Mucosa of descending colon (tissue), 3 donors: ENCODE results near the gene TPT1. TPM values are rescaled to one million over a fixed set of nuclear protein-coding genes. Genes with fewer than 3 reads are reported as not detected.
A peak's percentile ranks its signal among the peaks of the same experiment; 100 is the strongest.

Source experiments
- ATAC-seq: fragments of 200-7000 bp; cut with Tn5 transposase; one replicate; pipeline ENCODE4 v1.9.1; 2020; ENCODE audit warnings: mild to moderate bottlenecking, moderate library complexity
- DNase-seq, 3 donors: peaks; one replicate each; pipeline ENCODE4 v3.0.0-alpha.2; 2020
- H3K36me3 ChIP-seq: fragments of 200-600 bp; one replicate; pipeline ENCODE4 v1.8.0; 2021; ENCODE audit warnings: low read depth, mild to moderate bottlenecking
- H3K4me1 ChIP-seq: fragments of 200-600 bp; one replicate; pipeline ENCODE4 v1.8.0; 2021; ENCODE audit warnings: low read depth, mild to moderate bottlenecking
- H3K4me3 ChIP-seq: fragments of 200-600 bp; one replicate; pipeline ENCODE4 v1.8.0; 2021; ENCODE audit warnings: mild to moderate bottlenecking
- H3K9me3 ChIP-seq: fragments of 200-600 bp; one replicate; pipeline ENCODE4 v1.8.0; 2021; ENCODE audit warnings: mild to moderate bottlenecking
- intact Hi-C, 2 donors: fragments of 100-400 bp; cut with DNase I in 1 of 2; cut with micrococcal nuclease in 1 of 2; formaldehyde crosslinking; loops; one replicate each; pipeline versions ENCODE4 v1.11.0 to v1.11.1; 2022; cut with DNase I, micrococcal nuclease
- total RNA-seq, 3 donors: library from RNA; stranded (reverse); fragmentation: NEBNext Ultra II Directional in 2 of 3; extraction: Animal tissue kit (Norgen Biotek cat#: 25700) in 2 of 3; gene quantifications; one replicate each; pipeline versions ENCODE4 v1.2.1 to v1.2.4, GENCODE V29; 2021 to 2023
- TF ChIP-seq, protein P1 (sequence below): fragments of 200-600 bp; IDR thresholded peaks from one replicate; pipeline ENCODE4 v1.8.0; 2022; ENCODE audit warnings: antibody characterized with exemption, mild to moderate bottlenecking
- donor health status: DM: no; HTN: no; CAD: no; lungs with moderate emphysema.
- donor health status: DM: no; HTN: no; CAD: no.
- donor health status: DM: no; HTN: yes; CAD: no.

The TPT1 gene
- total RNA-seq, 3 donors from 2014 or later = 3,253 to 4,069 (median 3,560) TPM

DNA sequence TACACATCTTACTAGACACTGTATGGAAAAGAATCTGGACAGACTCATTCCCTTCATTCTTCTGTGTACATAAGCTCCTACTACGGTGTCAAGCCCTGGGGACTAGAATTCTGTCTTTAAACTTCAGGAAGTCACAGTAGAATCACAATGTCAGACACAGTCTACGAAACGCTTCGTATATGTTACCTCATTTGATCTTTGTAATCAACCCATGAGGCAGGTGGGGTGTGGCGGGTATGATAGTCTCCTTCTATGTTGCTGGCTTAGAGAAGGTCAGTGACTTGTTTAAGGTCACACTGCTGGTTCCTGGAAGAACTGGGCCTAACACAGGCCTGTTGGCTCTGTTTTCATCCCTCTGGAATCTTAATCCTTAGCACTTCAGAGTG is 32.2 kb upstream of the TPT1 start:
- Histone ChIP-seq H3K4me3 (no peak overlapping the region), H3K4me1 (peaks cover 14% of the 10 kb centered on the region), H3K9me3 (no peaks in the 10 kb centered on the region), H3K36me3 (no peaks in the 10 kb centered on the region)
- intact Hi-C loops = no loop called here
- ATAC-seq = peak; percentile 87
- DNase-seq = peak in 1 of 3 donors; percentile 73
- TF ChIP-seq, protein P1, sequence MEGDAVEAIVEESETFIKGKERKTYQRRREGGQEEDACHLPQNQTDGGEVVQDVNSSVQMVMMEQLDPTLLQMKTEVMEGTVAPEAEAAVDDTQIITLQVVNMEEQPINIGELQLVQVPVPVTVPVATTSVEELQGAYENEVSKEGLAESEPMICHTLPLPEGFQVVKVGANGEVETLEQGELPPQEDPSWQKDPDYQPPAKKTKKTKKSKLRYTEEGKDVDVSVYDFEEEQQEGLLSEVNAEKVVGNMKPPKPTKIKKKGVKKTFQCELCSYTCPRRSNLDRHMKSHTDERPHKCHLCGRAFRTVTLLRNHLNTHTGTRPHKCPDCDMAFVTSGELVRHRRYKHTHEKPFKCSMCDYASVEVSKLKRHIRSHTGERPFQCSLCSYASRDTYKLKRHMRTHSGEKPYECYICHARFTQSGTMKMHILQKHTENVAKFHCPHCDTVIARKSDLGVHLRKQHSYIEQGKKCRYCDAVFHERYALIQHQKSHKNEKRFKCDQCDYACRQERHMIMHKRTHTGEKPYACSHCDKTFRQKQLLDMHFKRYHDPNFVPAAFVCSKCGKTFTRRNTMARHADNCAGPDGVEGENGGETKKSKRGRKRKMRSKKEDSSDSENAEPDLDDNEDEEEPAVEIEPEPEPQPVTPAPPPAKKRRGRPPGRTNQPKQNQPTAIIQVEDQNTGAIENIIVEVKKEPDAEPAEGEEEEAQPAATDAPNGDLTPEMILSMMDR = no peak

DNA sequence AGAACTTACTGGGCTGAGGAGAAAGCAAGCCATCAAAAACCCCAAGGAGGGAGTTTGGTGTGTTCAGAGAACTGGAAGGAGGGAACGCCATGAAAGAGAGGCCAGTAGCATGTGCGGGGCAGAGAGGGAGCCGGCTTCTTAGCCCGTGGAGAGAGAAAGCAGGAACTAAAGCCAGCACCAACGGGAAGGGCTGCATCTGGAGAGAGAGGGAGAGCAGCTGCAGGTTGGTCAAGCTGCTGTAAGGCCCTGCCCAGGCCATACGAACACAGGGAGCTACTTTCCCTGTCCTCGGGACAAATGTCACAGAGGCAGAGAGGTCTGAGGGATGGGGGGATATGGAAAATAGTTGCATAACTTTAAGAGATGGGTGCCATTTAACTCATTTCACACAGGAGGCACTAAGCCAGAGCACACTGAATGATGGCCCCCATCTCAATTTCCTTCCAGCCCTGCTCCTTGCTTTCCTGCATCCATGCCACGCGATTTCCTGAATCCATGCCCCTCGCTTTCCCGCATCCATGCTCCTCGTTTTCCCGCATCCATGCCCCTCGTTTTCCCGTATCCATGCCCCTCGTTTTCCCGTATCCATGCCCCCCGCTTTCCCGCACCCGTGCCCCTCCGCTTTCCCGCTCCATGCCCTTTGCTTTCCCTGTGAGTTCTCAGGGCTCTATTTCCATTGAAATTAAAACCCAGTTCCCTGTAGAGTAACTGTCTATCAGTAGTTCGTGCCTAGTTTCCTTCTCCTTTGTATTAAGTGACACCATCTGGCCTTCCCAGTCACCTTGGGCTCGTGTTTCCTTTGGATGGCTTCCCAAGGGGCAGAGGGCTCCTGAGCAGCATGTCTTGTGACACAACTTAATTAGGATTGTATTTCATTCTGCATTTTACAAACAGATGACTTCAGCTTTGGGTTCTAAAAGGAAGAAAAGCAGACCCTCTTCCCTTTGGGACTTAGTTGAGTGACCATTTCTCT is 31.5 kb upstream of the TPT1 start:
- Histone ChIP-seq H3K9me3 (no peaks in the 10 kb centered on the region), H3K4me1 (peaks cover 20% of the 10 kb centered on the region), H3K36me3 (no peaks in the 10 kb centered on the region), H3K4me3 (no peak overlapping the region)
- DNase-seq (no peak), ATAC-seq (peak; percentile 14)
- TF ChIP-seq, protein P1 = no peak
- intact Hi-C loops = no loop called here

DNA sequence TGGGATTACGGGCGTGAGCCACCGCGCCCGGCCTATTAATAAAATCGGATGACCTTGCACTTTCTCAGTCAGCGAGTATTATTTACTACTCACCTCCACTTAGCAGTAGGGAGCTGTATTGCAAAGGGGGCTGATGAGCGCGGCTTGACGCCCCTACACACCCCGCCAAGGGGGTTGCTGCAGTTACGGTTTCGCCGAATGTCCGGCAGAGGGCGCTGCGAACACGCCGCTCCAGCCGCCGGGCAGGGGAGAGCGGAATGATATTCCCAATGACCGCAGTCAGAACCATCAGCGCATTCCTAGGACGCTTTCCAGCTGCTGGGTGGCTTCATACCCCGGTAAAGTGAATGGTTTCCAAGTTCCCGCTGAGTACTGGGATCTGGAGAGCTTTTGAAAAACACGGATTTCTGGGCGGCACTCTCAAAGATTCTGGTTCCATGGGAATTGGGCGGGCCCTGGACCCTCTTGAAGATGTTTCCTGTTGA is 30.0 kb upstream of the TPT1 start:
- no peaks in the 10 kb centered on the region for H3K36me3 ChIP-seq
- peaks cover 21% of the 10 kb centered on the region for H3K4me1 ChIP-seq
- no peak overlapping the region for H3K4me3 ChIP-seq
- intact Hi-C loops = no loop called here
- TF ChIP-seq, protein P1 = peak; percentile 82
- H3K9me3 ChIP-seq = no peaks in the 10 kb centered on the region
- peak; percentile 60 for ATAC-seq
- DNase-seq = peak; percentile 60 to 76 (median 72)

DNA sequence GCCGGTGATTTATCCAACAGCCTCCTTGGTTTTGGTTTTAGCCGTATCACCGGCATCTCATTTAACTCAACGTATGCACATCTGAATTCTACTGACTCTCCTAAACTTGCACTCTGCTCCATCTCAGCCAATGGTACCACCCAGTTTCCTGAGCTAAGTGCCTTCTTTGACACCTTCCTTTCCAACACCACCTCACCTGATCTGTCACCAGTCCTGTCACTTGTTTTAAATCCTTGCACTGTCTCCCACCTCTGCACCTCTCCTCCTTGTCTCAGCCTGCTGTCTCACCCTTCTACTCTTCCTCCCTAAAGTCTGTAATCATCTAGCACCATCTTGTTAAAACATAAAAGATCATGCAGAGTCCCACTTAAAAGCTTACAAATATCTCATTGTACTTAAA is 28.1 kb upstream of the TPT1 start:
- TF ChIP-seq, protein P1 = no peak
- Histone ChIP-seq H3K4me3 (no peak overlapping the region), H3K9me3 (no peaks in the 10 kb centered on the region), H3K4me1 (peaks cover 21% of the 10 kb centered on the region), H3K36me3 (no peaks in the 10 kb centered on the region)
- ATAC-seq (no peak), DNase-seq (no peak)
- intact Hi-C loops = loop anchor here in 1 of 2 donors (10.0 kb wide), 1 partner anchor 676 kb away; no protein-coding TSS in a partner anchor

DNA sequence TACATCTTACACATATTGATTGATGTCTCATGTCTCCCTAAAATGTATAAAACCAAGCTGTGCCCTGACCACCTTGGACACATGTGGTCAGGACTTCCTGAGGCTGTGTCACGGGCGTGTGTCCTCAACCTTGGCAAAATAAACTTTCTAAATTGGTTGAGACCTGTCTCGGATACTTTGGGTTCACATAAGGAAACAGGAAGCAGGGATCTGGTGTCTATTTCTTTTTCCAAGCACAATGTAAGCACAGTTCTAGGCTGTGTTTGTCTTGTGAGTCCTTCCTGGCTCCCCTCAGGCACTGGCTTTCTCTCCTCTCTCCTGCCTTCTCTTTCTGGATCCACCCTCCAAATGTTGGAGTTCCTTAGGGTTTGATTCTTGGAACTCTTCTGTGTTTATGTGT is 27.6 kb upstream of the TPT1 start:
- Histone ChIP-seq H3K36me3 (no peaks in the 10 kb centered on the region), H3K4me3 (no peak overlapping the region), H3K4me1 (peaks cover 20% of the 10 kb centered on the region), H3K9me3 (no peaks in the 10 kb centered on the region)
- TF ChIP-seq, protein P1 = no peak
- DNase-seq (no peak), ATAC-seq (peak; percentile 31)
- intact Hi-C loops = loop anchor here in 1 of 2 donors (10.0 kb wide), 1 partner anchor 676 kb away; no protein-coding TSS in a partner anchor
